ENCODE measurements around the gene CARHSP1. TPM values are rescaled to one million over a fixed set of nuclear protein-coding genes. Genes with fewer than 3 reads are reported as not detected.
A peak's percentile ranks its signal among the peaks of the same experiment; 100 is the strongest.

CARHSP1 gene
- total RNA-seq, 1 experiment from 2014 or later: 79.7 TPM

DNA sequence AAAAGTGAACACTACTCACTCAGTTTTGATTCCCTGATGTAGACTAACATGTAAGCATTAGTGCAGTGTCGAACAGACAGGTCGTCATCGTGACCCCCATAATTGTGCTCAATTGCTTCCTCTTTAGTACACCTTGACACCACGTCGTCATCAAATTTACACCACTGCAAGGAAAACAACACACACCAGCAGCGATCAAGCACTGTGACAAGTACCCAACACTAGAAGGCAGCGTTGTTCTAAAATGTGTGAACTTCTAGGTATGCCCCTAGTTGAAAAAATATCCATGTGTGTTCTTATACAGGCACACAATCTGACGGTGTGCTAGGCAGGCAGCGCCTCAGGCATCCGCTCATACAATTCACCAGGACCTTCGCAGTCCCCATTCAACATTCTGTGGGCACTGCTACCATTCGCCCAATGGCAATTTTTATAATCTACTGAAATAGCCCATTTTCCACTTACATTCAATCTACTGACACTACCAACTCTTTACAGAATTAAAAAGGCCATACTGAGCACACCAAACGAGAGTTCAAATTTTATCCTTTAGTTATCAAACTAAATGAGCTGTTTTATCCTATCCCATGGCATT lies 36.5 kb upstream of the CARHSP1 start:
- no peak overlapping the region for H3K4me3 ChIP-seq (replicated peaks in 1 of 2; ENCODE audit: low read depth in 1 of 2, low read length in 2 of 2)
- H3K4me2 ChIP-seq (ENCODE audit: low read length): no peak overlapping the region
- no peak overlapping the region for H3K27ac ChIP-seq (ENCODE audit: low read depth, low read length)
- peaks cover 8% of the 10 kb centered on the region; the same call in 1 of the 2 replicates for H4K20me1 ChIP-seq (ENCODE audit: insufficient read depth)
- intact Hi-C loops (cut with micrococcal nuclease): loop anchor here (1.0 to 10.0 kb wide), 3 partner anchors 104 to 229 kb away; no protein-coding TSS in a partner anchor
- H3K36me3 ChIP-seq (ENCODE audit: control insufficient read depth in 1 of 2, insufficient read depth in 2 of 2, low read length in 2 of 2): peaks cover 51 to 54% of the 10 kb centered on the region in 2 experiments
- H3K9ac ChIP-seq (ENCODE audit: low read length): no peak overlapping the region
- H2AFZ ChIP-seq (ENCODE audit: low read depth, low read length, poor library complexity, severe bottlenecking): no peak overlapping the region
- H3K27me3 ChIP-seq (ENCODE audit: insufficient read depth, low read length): no peaks in the 10 kb centered on the region
- RAD21 ChIA-PET (ENCODE audit: low non-redundant PET in 1 of 2, low total read pairs in 2 of 2, uncharacterized antibody in 2 of 2, unreplicated experiment in 2 of 2): no interaction called here
- TF ChIP-seq SP1 (IDR thresholded peaks at IDR 0.05; ENCODE audit: low read depth) (no peak), ELF1 (IDR thresholded peaks at IDR 0.05; ENCODE audit: borderline replicate concordance, low read depth) (no peak), RAD21 (IDR thresholded peaks at IDR 0.05; ENCODE audit: low read depth) (peak; percentile 70)
- TF ChIP-seq, protein P1, sequence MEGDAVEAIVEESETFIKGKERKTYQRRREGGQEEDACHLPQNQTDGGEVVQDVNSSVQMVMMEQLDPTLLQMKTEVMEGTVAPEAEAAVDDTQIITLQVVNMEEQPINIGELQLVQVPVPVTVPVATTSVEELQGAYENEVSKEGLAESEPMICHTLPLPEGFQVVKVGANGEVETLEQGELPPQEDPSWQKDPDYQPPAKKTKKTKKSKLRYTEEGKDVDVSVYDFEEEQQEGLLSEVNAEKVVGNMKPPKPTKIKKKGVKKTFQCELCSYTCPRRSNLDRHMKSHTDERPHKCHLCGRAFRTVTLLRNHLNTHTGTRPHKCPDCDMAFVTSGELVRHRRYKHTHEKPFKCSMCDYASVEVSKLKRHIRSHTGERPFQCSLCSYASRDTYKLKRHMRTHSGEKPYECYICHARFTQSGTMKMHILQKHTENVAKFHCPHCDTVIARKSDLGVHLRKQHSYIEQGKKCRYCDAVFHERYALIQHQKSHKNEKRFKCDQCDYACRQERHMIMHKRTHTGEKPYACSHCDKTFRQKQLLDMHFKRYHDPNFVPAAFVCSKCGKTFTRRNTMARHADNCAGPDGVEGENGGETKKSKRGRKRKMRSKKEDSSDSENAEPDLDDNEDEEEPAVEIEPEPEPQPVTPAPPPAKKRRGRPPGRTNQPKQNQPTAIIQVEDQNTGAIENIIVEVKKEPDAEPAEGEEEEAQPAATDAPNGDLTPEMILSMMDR (IDR thresholded peaks at IDR 0.05 in 2 of 3, conservative IDR thresholded peaks at IDR 0.05 in 1 of 3; ENCODE audit: borderline replicate concordance in 1 of 3, insufficient read depth in 1 of 3, low read depth in 2 of 3, low read length in 2 of 3): peak; percentile 51 to 56 (median 52)
- ATAC-seq (peak; percentile 90), DNase-seq (ENCODE audit: low read depth, low spot score) (peak; percentile 19)
- no TSS peak for BruUV-seq (replicated peaks)
- H3K9me2 ChIP-seq (ENCODE audit: insufficient read depth): no peaks in the 10 kb centered on the region
- peaks cover 29% of the 10 kb centered on the region for H3K79me2 ChIP-seq (ENCODE audit: insufficient read depth, low read length)
- CTCF ChIA-PET: interaction anchor here (1.2 kb wide), 2 partner anchors 103 to 230 kb away, joined by 3 to 4 read pairs; no protein-coding TSS in a partner anchor
- POLR2A ChIA-PET: no interaction called here
- no peaks in the 10 kb centered on the region for H3K4me1 ChIP-seq (ENCODE audit: control insufficient read depth in 1 of 2, insufficient read depth in 2 of 2, low read length in 2 of 2)
- no peaks in the 10 kb centered on the region for H3K9me3 ChIP-seq (ENCODE audit: control insufficient read depth in 1 of 2, insufficient read depth in 1 of 2, low read depth in 1 of 2, low read length in 2 of 2)

DNA sequence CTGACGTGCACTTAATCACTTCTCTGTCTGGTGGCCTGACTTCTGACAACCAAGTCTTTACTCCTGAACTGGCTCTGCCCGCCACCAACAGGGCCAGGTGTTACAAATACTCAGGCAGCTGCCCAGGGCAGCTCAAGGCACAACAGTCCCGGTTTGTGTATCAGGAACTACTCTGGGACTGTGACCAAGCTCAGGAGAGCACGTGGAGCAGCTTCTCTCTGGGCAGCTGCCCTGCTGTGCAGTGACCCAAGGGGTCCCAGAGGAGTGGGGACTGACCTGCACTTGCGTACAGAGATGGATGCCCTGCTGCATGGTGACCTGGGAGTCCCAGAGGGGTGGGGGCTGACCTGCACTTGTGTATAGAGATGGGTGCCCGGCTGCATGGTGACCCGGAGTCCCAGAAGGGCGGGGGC lies 35.2 kb upstream of the CARHSP1 start:
- Histone ChIP-seq H3K4me3 (replicated peaks in 1 of 2; ENCODE audit: low read depth in 1 of 2, low read length in 2 of 2) (no peak overlapping the region), H2AFZ (ENCODE audit: low read depth, low read length, poor library complexity, severe bottlenecking) (no peak overlapping the region), H3K9me3 (ENCODE audit: control insufficient read depth in 1 of 2, insufficient read depth in 1 of 2, low read depth in 1 of 2, low read length in 2 of 2) (no peaks in the 10 kb centered on the region), H3K9ac (ENCODE audit: low read length) (no peak overlapping the region), H4K20me1 (ENCODE audit: insufficient read depth) (peaks cover 8% of the 10 kb centered on the region; the same call in 1 of the 2 replicates), H3K27me3 (ENCODE audit: insufficient read depth, low read length) (no peaks in the 10 kb centered on the region), H3K27ac (ENCODE audit: low read depth, low read length) (no peak overlapping the region), H3K36me3 (ENCODE audit: control insufficient read depth in 1 of 2, insufficient read depth in 2 of 2, low read length in 2 of 2) (peaks cover 60 to 66% of the 10 kb centered on the region in 2 experiments), H3K4me1 (ENCODE audit: control insufficient read depth in 1 of 2, insufficient read depth in 2 of 2, low read length in 2 of 2) (no peaks in the 10 kb centered on the region), H3K79me2 (ENCODE audit: insufficient read depth, low read length) (peaks cover 20% of the 10 kb centered on the region), H3K4me2 (ENCODE audit: low read length) (no peak overlapping the region), H3K9me2 (ENCODE audit: insufficient read depth) (no peaks in the 10 kb centered on the region)
- ChIA-PET POLR2A (no interaction called here), RAD21 (ENCODE audit: low non-redundant PET in 1 of 2, low total read pairs in 2 of 2, uncharacterized antibody in 2 of 2, unreplicated experiment in 2 of 2) (interaction anchor here in 1 of 2 experiments (0.7 kb wide), 1 partner anchor 105 kb away, joined by 4 read pairs; no protein-coding TSS in a partner anchor), CTCF (interaction anchor here (1.0 kb wide), 1 partner anchor 105 kb away, joined by 3 read pairs; no protein-coding TSS in a partner anchor)
- BruUV-seq (replicated peaks): no TSS peak
- TF ChIP-seq ZFX (IDR thresholded peaks at IDR 0.05) (no peak), FOSL1 (IDR thresholded peaks at IDR 0.05; ENCODE audit: low read depth) (no peak), TCF7L2 (IDR thresholded peaks at IDR 0.05; ENCODE audit: borderline replicate concordance, extremely low read depth, insufficient read depth, insufficient read length) (no peak), EGR1 (IDR thresholded peaks at IDR 0.05; ENCODE audit: low read depth) (no peak), POLR2AphosphoS5 (IDR thresholded peaks at IDR 0.05; ENCODE audit: low read depth, low read length) (no peak)
- TF ChIP-seq, protein P2, sequence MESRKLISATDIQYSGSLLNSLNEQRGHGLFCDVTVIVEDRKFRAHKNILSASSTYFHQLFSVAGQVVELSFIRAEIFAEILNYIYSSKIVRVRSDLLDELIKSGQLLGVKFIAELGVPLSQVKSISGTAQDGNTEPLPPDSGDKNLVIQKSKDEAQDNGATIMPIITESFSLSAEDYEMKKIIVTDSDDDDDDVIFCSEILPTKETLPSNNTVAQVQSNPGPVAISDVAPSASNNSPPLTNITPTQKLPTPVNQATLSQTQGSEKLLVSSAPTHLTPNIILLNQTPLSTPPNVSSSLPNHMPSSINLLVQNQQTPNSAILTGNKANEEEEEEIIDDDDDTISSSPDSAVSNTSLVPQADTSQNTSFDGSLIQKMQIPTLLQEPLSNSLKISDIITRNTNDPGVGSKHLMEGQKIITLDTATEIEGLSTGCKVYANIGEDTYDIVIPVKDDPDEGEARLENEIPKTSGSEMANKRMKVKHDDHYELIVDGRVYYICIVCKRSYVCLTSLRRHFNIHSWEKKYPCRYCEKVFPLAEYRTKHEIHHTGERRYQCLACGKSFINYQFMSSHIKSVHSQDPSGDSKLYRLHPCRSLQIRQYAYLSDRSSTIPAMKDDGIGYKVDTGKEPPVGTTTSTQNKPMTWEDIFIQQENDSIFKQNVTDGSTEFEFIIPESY (IDR thresholded peaks at IDR 0.05; ENCODE audit: extremely low read depth, insufficient replicate concordance, low read length): no peak
- DNase-seq (ENCODE audit: low read depth, low spot score) (no peak), ATAC-seq (no peak)
- intact Hi-C loops (cut with micrococcal nuclease): loop anchor here (2.0 to 10.0 kb wide), 2 partner anchors 105 to 131 kb away; no protein-coding TSS in a partner anchor
